DND-41 (cell line): Measurements from ENCODE around the gene OR2H2.

ENCODE experiments used
- ATAC-seq: fragments of 200-7000 bp; cut with Tn5 transposase; 3 replicates; pipeline ENCODE4 v1.9.1; 2021; ENCODE audit warnings: low read depth; ENCODE audit not compliant: insufficient read depth
- DNase-seq: peaks from one replicate; pipeline ENCODE4 v3.0.0-alpha.2; 2020
- H2AFZ ChIP-seq: 2 replicates; pipeline ENCODE4 v1.6.0; 2012; ENCODE audit warnings: low read depth, low read length
- H3K27ac ChIP-seq: 2 replicates; pipeline ENCODE4 v1.5.1; 2012; ENCODE audit warnings: low read length, inconsistent platforms
- H3K27me3 ChIP-seq: fragments of 200-600 bp; sonication (generic); 2 replicates; pipeline ENCODE4 v1.6.0; 2012; ENCODE audit warnings: low read length, mild to moderate bottlenecking, inconsistent platforms; ENCODE audit not compliant: insufficient read depth, poor library complexity
- H3K36me3 ChIP-seq: 2 replicates; pipeline ENCODE4 v1.5.1; 2012; ENCODE audit warnings: low read length, inconsistent platforms; ENCODE audit not compliant: insufficient read depth
- H3K4me1 ChIP-seq: 2 replicates; pipeline ENCODE4 v1.5.1; 2012; ENCODE audit warnings: mild to moderate bottlenecking, low read length; ENCODE audit not compliant: insufficient read depth
- H3K4me2 ChIP-seq: 2 replicates; pipeline ENCODE4 v1.6.0; 2012; ENCODE audit warnings: mild to moderate bottlenecking, moderate library complexity, low read length, inconsistent platforms; ENCODE audit not compliant: insufficient read depth
- H3K4me3 ChIP-seq, 2 experiments: fragments of 200-600 bp in 1 of 2; shearing (Covaris generic) in 1 of 2; 2 replicates each; pipeline ENCODE4 v1.5.1; 2012 to 2016; ENCODE audit warnings: inconsistent platforms in 2 of 2, low read length in 2 of 2, mild to moderate bottlenecking in 2 of 2, low read depth in 1 of 2, moderate library complexity in 1 of 2
- H3K79me2 ChIP-seq: 2 replicates; pipeline ENCODE4 v1.6.0; 2012; ENCODE audit warnings: low read length, inconsistent platforms; ENCODE audit not compliant: insufficient read depth
- H3K9ac ChIP-seq: 2 replicates; pipeline ENCODE4 v1.6.0; 2012; ENCODE audit warnings: low read depth, mild to moderate bottlenecking, inconsistent platforms, low read length, moderate library complexity
- H3K9me3 ChIP-seq: 2 replicates; pipeline ENCODE4 v1.5.1; 2012; ENCODE audit warnings: low read length, moderate library complexity, mild to moderate bottlenecking, inconsistent platforms; ENCODE audit not compliant: insufficient read depth, severe bottlenecking
- H4K20me1 ChIP-seq: 2 replicates; pipeline ENCODE4 v1.6.0; 2012; ENCODE audit warnings: low read length; ENCODE audit not compliant: insufficient read depth
- CTCF ChIP-seq: IDR thresholded peaks from 2 replicates; pipeline ENCODE4 v1.5.1; 2012; ENCODE audit warnings: borderline replicate concordance, low read length, moderate library complexity, mild to moderate bottlenecking; ENCODE audit not compliant: poor library complexity, severe bottlenecking; ENCODE audit errors: extremely low read depth
- EZH2 ChIP-seq: IDR thresholded peaks from 3 replicates; pipeline ENCODE4 v1.6.1; 2012; ENCODE audit warnings: borderline replicate concordance, low read depth, mild to moderate bottlenecking, moderate library complexity, low read length, inconsistent platforms; ENCODE audit not compliant: severe bottlenecking

OR2H2 gene

GRCh38 chr6:29631860-29632731 lies 47.2 kb downstream of the OR2H2 start:
- Histone ChIP-seq H2AFZ (peak overlapping the region; percentile 64; the same call in 1 of the 2 replicates), H3K79me2 (no peaks in the 10 kb centered on the region), H3K9ac (peak overlapping the region; percentile 59), H4K20me1 (0 out of 2 replicates have a peak, but pooled peaks cover 7% of the 10 kb centered on the region), H3K27me3 (no peaks in the 10 kb centered on the region), H3K27ac (no peak overlapping the region), H3K9me3 (no peaks in the 10 kb centered on the region), H3K36me3 (no peaks in the 10 kb centered on the region), H3K4me3 (peak overlapping the region; percentile 56 to 59; a peak in 3 of 4 replicates), H3K4me1 (peaks cover 50% of the 10 kb centered on the region), H3K4me2 (peak overlapping the region; percentile 69)
- TF ChIP-seq CTCF (no peak), EZH2 (no peak)
- DNase-seq = peak; percentile 72
- ATAC-seq = peak; percentile 51

GRCh38 chr6:29632789-29633533 lies 48.0 kb downstream of the OR2H2 start, which contains the start of gene GABBR1:
Gene GABBR1, minus strand, starts transcription at chr6:29633183. Its CDS starts 798 bp downstream, at chr6:29632385.
- Histone ChIP-seq H3K79me2 (no peaks in the 10 kb centered on the region), H4K20me1 (0 out of 2 replicates have a peak, but pooled peaks cover 7% of the 10 kb centered on the region), H3K27me3 (no peaks in the 10 kb centered on the region), H3K9ac (peak within 1 kb of the TSS; percentile 59), H3K4me3 (peak within 1 kb of the TSS; percentile 56 to 59; a peak in 3 of 4 replicates), H3K36me3 (no peaks in the 10 kb centered on the region), H3K4me1 (peaks cover 50% of the 10 kb centered on the region), H3K27ac (no peak within 1 kb of the TSS), H3K4me2 (peak within 1 kb of the TSS; percentile 69), H2AFZ (peak within 1 kb of the TSS; percentile 64), H3K9me3 (no peaks in the 10 kb centered on the region)
- DNase-seq (peak; percentile 87), ATAC-seq (peak; percentile 83)
- no peak for TF ChIP-seq EZH2
- no peak for TF ChIP-seq CTCF

- no peak overlapping the region for H3K27ac ChIP-seq
- H3K36me3 ChIP-seq = no peaks in the 10 kb centered on the region
- H4K20me1 ChIP-seq = 0 out of 2 replicates have a peak, but pooled peaks cover 7% of the 10 kb centered on the region
- H3K4me2 ChIP-seq = peak overlapping the region; percentile 69
- peak overlapping the region; percentile 64 for H2AFZ ChIP-seq
- peak overlapping the region; percentile 56 to 59; a peak in 3 of 4 replicates for H3K4me3 ChIP-seq
- no peak for DNase-seq
- H3K9me3 ChIP-seq = no peaks in the 10 kb centered on the region
- peak overlapping the region; percentile 59 for H3K9ac ChIP-seq
- no peaks in the 10 kb centered on the region for H3K79me2 ChIP-seq
- ATAC-seq = no peak
- H3K4me1 ChIP-seq = peaks cover 45% of the 10 kb centered on the region
- no peak for TF ChIP-seq EZH2
- no peak for TF ChIP-seq CTCF
- no peaks in the 10 kb centered on the region for H3K27me3 ChIP-seq
These were observed 48.6 kb downstream of the OR2H2 start for GRCh38 chr6:29633534-29633905.
